ENCODE results near the gene CPT1C. TPM values are rescaled to one million over a fixed set of nuclear protein-coding genes. Genes with fewer than 3 reads are reported as not detected.

CPT1C gene
- total and polyA plus RNA-seq, 2 of the 8 experiments (the other 6 are each of a cell fraction or from before 2014, with no cell fraction given), result 79.6 to 91.8 TPM

DNA sequence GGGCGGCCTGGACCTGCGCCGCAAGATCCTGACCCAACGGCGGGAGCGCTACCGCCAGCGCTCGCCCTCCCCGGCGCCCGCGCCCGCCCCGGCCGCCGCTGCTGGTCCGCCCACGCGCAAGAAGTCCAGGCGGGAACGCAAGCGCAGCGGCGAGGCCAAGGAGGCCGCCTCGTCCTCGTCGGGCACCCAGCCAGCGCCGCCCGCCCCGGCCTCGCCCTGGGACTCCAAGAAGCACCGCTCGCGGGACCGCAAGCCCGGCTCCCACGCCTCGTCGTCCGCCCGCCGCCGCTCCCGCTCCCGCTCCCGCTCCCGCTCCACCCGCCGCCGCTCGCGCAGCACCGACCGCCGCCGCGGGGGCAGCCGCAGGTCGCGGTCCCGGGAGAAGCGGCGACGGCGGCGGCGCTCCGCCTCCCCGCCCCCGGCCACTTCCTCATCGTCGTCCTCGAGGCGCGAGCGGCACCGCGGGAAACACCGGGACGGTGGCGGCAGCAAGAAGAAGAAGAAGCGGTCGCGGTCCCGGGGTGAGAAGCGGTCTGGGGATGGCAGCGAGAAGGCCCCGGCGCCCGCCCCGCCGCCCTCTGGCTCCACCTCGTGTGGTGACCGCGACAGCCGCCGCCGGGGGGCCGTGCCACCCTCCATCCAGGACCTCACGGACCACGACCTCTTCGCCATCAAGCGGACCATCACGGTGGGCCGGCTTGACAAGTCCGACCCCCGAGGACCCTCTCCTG is 38.9 kb upstream of the CPT1C start (continued):
- TF ChIP-seq, protein P1, sequence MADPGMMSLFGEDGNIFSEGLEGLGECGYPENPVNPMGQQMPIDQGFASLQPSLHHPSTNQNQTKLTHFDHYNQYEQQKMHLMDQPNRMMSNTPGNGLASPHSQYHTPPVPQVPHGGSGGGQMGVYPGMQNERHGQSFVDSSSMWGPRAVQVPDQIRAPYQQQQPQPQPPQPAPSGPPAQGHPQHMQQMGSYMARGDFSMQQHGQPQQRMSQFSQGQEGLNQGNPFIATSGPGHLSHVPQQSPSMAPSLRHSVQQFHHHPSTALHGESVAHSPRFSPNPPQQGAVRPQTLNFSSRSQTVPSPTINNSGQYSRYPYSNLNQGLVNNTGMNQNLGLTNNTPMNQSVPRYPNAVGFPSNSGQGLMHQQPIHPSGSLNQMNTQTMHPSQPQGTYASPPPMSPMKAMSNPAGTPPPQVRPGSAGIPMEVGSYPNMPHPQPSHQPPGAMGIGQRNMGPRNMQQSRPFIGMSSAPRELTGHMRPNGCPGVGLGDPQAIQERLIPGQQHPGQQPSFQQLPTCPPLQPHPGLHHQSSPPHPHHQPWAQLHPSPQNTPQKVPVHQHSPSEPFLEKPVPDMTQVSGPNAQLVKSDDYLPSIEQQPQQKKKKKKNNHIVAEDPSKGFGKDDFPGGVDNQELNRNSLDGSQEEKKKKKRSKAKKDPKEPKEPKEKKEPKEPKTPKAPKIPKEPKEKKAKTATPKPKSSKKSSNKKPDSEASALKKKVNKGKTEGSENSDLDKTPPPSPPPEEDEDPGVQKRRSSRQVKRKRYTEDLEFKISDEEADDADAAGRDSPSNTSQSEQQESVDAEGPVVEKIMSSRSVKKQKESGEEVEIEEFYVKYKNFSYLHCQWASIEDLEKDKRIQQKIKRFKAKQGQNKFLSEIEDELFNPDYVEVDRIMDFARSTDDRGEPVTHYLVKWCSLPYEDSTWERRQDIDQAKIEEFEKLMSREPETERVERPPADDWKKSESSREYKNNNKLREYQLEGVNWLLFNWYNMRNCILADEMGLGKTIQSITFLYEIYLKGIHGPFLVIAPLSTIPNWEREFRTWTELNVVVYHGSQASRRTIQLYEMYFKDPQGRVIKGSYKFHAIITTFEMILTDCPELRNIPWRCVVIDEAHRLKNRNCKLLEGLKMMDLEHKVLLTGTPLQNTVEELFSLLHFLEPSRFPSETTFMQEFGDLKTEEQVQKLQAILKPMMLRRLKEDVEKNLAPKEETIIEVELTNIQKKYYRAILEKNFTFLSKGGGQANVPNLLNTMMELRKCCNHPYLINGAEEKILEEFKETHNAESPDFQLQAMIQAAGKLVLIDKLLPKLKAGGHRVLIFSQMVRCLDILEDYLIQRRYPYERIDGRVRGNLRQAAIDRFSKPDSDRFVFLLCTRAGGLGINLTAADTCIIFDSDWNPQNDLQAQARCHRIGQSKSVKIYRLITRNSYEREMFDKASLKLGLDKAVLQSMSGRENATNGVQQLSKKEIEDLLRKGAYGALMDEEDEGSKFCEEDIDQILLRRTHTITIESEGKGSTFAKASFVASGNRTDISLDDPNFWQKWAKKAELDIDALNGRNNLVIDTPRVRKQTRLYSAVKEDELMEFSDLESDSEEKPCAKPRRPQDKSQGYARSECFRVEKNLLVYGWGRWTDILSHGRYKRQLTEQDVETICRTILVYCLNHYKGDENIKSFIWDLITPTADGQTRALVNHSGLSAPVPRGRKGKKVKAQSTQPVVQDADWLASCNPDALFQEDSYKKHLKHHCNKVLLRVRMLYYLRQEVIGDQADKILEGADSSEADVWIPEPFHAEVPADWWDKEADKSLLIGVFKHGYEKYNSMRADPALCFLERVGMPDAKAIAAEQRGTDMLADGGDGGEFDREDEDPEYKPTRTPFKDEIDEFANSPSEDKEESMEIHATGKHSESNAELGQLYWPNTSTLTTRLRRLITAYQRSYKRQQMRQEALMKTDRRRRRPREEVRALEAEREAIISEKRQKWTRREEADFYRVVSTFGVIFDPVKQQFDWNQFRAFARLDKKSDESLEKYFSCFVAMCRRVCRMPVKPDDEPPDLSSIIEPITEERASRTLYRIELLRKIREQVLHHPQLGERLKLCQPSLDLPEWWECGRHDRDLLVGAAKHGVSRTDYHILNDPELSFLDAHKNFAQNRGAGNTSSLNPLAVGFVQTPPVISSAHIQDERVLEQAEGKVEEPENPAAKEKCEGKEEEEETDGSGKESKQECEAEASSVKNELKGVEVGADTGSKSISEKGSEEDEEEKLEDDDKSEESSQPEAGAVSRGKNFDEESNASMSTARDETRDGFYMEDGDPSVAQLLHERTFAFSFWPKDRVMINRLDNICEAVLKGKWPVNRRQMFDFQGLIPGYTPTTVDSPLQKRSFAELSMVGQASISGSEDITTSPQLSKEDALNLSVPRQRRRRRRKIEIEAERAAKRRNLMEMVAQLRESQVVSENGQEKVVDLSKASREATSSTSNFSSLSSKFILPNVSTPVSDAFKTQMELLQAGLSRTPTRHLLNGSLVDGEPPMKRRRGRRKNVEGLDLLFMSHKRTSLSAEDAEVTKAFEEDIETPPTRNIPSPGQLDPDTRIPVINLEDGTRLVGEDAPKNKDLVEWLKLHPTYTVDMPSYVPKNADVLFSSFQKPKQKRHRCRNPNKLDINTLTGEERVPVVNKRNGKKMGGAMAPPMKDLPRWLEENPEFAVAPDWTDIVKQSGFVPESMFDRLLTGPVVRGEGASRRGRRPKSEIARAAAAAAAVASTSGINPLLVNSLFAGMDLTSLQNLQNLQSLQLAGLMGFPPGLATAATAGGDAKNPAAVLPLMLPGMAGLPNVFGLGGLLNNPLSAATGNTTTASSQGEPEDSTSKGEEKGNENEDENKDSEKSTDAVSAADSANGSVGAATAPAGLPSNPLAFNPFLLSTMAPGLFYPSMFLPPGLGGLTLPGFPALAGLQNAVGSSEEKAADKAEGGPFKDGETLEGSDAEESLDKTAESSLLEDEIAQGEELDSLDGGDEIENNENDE (IDR thresholded peaks at IDR 0.05; ENCODE audit: insufficient replicate concordance, low read length), result no peak
- no peak for TF ChIP-seq POU5F1 (IDR thresholded peaks at IDR 0.05; ENCODE audit: low read depth, low read length)
- no peak for TF ChIP-seq TAF1 (IDR thresholded peaks at IDR 0.05; ENCODE audit: low read depth, low read length)
- TF ChIP-seq JUND (IDR thresholded peaks at IDR 0.05; ENCODE audit: low read length), result no peak
- TF ChIP-seq CHD2 (IDR thresholded peaks at IDR 0.05; ENCODE audit: low read length), result no peak
- TF ChIP-seq SAP30 (IDR thresholded peaks at IDR 0.05; ENCODE audit: insufficient read depth, insufficient replicate concordance, low read length), result no peak
- no peak for TF ChIP-seq TAF7 (optimal IDR thresholded peaks at IDR 0.05; ENCODE audit: borderline replicate concordance, low read depth, low read length)
- TF ChIP-seq SP4 (IDR thresholded peaks at IDR 0.05; ENCODE audit: low read length), result no peak
- TF ChIP-seq CREB1 (IDR thresholded peaks at IDR 0.05), result no peak

Measured in H1 (cell line).